IPS DF 4.7 (cell line): ENCODE measurements around the gene TCEA2.

ENCODE experiments used
- DNase-seq: peaks from one replicate; pipeline ENCODE4 v3.0.0-alpha.2; 2013; ENCODE audit warnings: low spot score; ENCODE audit errors: extremely low read depth

The TCEA2 gene

GRCh38 chr20:64062596-64063388 lies at the start of gene TCEA2:
TSS of gene TCEA2 (plus strand) at chr20:64063198. CDS start at chr20:64063313, 115 bp downstream.
- DNase-seq, result no peak

DNA sequence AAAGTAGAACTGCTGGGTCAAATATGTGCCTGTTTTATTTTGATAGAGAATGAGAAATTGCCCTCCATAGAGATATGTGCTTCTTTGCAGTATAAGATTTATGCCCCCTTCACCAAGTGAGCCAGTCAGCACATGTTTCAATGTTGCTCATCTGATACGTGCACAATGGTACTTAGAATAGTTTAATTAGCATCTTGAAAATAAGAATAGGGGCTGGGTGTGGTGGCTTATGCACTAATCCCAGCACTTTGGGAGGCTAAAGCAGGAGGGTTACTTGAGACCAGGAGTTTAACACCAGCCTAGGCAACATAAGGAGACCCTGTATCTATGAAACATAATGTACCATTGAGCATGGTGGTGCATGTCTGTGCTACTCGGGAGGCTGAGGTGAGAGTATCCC lies 47.4 kb upstream of the TCEA2 start:
- DNase-seq, result no peak

DNA sequence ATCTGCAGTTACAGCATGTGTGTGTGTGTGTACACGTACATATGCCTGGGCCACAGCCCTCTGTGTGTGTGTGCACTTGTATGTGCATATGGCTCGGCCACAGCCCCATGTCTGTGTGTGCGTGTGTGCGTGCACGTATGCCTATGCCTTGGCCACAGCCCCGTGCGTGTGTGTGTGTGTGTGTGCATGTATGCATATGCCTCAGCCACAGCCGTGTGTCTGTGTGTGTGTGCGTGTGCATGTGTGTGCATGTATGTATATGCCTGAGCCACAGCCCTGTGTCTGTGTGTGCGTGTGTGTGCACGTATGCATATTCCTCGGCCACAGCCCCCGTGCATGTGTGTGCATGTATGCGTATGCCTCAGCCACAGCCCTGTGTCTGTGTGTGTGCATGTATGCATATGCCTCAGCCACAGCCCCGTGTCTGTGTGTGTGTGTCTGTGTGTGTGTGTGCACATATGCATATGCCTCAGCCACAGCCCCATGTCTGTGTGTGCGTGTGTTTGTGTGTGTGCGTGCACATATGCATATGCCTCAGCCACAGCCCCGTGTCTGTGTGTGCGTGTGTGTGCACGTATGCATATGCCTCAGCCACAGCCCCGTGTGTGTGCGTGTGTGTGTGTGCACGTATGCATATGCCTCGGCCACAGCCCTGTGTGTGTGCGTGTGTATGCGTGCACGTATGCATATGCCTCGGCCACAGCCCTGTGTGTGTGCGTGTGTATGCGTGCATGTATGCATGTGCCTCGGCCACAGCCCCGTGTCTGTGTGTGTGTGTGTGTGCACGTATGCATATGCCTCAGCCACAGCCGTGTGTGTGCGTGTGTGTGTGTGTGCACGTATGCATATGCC lies 41.6 kb upstream of the TCEA2 start:
- DNase-seq, result no peak

- no peak for DNase-seq
Observed at GRCh38 chr20:64022671-64023360, 40.2 kb upstream of the TCEA2 start.

DNA sequence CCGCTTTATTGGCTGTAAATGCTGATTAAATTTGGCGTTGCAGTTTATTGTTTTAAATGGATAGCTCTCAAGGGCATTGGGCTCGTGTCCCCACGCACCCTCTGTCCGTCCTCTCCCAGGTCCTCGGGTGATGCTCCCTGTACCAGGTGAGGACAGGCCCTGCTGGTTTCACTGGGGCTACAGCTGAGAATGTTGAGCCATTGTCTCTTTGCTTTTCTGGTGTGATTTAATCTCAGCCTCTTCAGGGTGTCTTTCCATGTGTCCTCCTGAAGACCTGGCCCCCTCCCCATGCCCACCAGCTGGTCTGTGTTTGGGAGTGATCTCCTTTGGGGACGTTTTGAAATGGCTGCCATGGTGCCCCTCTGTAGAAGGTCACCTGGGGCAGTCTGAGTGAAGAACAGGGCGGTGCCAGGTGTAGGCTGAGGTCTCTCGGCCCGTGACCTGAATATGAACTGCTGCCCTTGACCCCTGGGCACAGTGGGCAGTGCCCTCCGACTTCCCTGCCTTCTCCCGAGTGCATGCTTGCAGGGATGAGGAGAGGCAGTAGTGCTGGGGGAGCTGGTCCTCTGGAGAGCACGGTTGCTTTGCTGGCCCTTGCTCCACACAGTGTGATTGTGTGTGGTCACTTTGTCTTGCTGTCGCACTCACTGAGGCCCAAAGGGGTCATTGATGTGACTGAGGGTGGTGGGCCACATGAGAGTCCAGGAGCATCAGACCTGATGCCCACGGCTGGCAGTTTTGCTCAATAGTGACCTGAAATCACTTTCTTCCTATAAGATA lies 39.4 kb upstream of the TCEA2 start:
- DNase-seq, result no peak

GRCh38 chr20:64024141-64024990 lies 38.6 kb upstream of the TCEA2 start:
- DNase-seq, result no peak

DNA sequence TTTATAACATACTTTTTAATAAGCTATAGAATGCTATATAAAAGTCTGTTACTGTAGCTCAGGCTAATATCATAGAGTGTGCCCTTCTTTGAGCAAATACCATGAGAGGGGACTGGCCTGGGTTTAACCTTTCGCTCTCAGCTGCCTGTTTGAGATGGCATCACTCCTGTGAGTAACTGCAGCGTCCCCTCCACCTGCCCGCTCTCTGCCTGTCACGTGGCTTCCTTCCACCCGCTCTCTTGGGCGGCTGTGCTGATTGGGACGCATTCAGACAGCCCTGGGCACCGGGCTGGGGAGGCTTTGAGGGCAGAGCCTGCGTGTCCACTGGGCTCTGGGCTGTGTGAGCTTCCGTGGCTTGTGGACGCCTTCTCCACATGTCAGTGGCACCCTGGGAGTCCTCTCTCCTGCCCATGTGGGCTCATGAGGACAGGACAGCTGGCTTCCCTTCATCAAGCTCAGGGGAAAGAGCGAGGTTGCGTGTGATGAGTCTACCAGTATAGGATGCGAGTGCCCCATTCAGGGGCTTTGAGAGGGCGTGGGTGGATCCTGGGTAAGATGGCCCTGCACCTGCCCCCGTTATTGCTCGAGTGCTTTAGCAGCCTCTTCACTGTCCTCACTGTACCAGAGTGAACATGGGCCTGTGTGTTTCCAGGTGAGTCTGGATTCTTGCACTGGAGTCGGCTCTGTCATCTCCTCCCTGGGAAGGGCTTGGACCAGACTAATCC lies 37.7 kb upstream of the TCEA2 start:
- DNase-seq, result no peak

DNA sequence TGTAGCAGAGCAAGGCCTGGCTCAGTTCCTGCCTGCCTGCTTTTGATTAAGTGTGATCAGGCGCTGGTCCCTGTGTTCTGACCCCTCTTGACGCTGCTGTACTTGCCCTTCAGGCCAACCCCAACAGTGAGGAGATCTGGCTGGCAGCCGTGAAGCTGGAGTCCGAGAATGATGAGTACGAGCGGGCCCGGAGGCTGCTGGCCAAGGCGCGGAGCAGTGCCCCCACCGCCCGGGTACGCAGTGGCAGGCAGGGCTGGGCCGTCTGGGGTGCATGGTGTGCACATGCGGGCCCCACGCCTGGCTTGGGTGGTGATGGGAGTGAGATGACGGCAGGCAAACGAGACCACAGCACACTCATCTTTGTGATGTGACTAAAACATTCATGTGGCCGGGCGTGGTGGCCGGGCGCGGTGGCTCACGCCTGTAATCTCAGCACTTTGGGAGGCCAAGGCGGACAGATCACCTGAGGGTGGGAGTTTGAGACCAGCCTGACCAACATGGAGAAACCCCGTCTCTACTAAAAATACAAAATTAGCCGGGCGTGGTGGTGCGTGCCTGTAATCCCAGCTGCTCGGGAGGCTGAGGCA lies 37.1 kb upstream of the TCEA2 start:
- no peak for DNase-seq

- no peak for DNase-seq
Observed at GRCh38 chr20:64027981-64028685, 34.9 kb upstream of the TCEA2 start.

DNA sequence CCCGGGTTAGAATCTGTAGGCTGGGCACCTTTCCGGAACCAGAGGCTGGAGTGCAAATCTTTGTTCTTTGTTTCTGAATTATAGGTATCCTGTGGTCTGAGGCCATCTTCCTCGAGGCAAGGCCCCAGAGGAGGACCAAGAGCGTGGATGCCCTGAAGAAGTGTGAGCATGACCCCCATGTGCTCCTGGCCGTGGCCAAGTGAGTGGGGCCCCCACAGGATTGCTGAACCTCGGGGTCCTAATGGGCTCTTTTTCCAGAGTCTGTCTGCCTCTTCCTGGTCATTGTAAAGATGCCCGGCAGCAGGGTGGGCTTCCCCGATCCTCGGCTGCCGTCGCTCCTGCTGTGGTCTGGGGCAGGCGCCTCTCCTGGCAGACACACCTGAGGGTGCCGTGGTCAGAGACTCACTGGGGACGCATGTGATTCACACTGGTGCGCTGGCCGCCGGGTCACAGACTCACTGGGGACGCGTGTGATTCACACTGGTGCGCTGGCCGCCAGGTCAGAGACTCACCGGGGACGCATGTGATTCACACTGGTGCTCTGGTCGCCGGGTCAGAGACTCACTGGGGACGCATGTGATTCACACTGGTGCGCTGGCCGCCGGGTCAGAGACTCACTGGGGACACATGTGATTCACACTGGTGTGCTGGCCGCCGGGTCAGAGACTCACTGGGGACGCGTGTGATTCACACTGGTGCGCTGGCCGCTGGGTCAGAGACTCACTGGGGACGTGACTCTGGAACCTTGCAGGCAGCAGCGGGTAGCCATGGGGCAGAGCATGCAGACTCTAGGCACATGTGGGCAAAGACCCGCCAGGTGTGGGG lies 33.5 kb upstream of the TCEA2 start:
- DNase-seq, result no peak

GRCh38 chr20:64030371-64031134 lies 32.4 kb upstream of the TCEA2 start:
- no peak for DNase-seq

- no peak for DNase-seq
Observed at GRCh38 chr20:64031822-64032314, 31.1 kb upstream of the TCEA2 start.

DNA sequence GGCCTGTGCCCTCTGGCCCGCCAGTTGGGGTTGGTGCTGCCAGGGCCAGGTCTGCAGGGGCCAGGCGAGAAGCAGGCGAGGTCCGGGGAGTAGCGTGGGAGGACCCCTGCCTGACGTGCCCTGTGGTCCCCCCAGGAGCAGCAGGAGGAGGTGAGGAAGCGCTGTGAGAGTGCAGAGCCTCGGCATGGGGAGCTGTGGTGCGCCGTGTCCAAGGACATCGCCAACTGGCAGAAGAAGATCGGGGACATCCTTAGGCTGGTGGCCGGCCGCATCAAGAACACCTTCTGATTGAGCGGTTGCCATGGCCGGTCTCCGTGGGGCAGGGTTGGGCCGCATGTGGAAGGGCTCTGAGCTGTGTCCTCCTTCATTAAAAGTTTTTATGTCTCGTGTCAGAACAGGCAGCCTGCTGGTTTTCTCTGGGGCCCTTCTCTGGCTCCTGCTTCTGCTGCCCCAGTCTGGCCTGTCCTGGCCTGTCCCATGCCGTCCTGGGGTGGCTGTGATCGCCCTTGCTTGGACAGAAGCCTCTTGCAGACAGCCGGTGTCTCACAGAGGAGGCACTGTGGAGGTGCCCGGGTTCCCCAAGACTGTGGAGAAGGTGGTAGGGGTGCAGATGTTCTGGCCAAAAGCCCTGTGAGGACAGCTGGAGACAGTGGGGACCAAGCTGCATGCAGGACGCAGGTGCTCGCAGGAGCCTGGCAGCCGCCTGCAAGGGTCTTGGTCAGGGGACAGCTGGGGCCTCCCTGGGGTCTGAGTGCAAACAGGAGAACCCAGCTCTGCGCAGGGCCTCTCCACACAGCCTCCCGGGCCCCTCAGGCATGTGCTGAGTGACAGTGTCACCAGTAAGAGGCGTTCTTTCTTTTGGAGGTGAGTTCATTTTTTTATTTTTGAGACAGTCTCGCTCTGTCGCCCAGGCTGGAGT lies 30.0 kb upstream of the TCEA2 start:
- DNase-seq, result no peak

DNA sequence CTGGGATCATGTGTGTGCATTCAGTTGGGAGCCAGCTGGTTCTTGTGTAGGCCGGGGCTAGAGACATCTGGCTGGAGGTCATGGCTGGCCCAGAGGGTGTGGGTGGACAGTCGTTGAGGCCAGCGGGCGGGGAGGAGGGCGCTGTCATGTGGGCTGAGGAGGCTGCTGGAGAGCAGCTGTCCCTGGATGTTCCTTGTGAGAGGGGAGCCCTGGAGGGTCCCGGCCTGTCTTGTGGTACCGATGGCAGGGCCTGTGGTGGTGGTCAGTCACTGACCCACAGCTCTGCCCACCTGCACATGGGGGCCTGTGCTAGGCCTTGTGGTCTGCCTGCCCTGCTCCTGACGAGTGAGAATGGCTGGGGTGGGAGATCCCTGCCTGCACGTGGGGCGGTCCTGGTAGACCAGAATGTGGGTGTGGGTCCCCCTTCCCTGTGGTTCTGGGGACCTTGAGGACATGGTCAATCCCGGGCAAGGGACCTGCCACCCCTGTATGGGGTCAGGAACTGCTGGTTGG lies 29.0 kb upstream of the TCEA2 start:
- no peak for DNase-seq
